Measurements from ENCODE around the gene MKNK1.

The MKNK1 gene

DNA sequence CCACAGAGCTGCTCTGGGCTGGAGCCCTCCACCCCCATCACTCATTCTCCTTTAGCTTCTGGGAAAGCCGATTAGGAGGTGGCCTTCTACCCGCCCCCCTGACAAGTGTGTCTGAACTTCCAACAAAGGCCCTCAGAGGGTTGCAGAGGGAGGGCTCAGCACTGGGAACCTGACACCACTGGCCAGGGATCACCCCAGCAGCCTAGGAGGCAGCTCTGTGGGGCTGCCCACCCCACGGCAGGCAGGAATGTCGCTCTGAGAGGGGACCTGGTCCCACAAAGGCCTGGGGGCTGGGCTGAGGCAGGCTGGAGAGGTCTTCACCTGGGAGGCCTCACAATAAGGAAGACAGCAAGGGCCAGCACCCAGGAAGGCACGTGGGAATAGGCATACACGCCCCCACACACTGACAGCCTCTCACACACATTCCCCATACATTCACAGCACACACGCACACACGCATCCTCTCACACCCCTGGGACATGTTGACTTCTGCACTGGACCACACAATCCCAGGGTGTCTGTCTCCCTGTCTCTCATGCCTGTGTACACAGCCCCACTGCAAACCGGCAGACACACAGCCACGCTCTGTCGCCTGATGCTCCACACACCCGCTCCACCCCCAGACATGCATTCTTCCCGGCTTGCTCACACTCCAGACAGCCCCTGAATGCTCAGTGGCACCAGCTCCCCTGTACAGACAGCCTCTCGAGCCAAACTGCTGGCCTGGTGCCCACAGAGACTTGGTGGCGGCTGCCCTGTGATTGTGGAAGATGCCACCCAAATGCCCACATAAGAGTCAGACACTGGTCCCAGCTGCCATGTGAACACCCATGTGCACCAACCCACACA, 83.8 kb downstream of the MKNK1 start:
- DNase-seq = no peak

DNA sequence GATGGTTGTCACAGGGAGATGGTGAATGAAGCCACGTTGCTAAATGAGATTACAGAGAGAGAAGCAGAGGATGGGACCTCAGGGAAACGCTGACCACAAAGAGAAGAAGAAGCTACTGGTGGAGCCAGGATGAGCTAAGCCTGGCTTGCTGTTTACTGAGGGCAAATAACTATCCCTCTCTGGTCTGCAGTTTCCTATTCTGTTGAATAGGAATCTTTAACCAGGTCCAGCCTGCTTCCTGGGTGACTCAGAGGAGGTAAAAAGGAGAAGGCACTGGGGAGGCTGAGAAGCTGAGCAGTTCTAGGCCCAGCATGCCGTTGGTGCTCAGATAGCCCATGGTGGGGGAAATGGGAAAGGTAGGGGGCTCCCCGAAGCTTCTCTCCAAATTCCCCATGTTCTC, 84.9 kb downstream of the MKNK1 start:
- DNase-seq = no peak

DNA sequence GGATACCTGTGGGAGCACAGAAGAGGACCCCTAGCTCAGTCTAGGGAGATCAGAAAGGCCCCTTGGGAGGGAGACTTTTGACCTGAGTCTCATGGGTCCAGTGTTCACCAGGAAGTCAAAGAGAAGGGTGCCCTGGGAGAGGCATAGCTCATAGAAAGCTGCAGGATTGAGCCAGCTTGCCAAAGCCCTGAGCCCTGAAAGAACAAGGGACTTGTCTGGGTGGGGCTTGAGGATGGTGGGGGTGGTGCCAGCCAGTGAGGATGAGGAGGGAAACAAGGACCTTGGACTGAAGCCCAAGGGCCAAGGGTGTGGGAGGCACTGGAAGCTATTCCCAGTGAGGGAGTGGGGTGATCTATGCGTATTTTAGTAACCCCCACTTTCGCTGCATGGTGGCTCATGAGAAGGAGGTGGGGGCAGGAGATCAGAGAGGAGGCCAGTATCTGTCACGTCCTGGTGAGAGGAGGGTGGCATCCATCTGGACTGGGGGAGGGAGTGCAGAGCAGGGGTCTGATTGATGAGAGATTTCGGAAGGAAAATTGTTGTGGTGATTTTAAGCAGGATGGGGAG, 86.1 kb downstream of the MKNK1 start:
- DNase-seq = no peak

DNA sequence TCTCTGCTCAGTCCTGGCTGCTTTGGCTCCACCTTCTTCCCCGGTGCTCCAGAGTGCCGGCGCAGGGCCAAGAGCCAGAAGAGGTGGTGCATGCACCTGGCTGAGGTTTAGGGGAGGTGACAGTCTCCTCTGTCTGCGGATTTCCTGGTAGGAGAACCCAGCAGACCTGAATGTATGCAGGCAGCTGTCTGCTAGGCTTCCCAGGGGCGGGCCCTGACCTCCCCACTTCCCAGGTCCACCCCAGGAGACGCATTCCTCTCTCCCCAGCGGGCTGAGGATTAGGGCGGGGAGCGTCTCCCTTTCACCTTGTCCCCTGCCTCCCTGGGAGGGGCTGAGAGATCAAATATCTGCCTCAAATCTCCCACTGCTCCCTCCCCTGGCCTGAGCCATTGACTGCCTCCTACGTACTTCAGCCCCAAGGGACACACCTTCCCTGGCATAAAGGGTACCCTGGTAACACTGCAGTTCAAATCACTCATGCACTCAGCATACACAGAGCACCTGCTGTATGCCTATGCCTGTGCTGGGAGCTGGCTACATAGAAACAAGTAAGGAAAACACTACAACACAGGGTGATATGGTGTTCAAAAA, 87.0 kb downstream of the MKNK1 start:
- no peak for DNase-seq

DNA sequence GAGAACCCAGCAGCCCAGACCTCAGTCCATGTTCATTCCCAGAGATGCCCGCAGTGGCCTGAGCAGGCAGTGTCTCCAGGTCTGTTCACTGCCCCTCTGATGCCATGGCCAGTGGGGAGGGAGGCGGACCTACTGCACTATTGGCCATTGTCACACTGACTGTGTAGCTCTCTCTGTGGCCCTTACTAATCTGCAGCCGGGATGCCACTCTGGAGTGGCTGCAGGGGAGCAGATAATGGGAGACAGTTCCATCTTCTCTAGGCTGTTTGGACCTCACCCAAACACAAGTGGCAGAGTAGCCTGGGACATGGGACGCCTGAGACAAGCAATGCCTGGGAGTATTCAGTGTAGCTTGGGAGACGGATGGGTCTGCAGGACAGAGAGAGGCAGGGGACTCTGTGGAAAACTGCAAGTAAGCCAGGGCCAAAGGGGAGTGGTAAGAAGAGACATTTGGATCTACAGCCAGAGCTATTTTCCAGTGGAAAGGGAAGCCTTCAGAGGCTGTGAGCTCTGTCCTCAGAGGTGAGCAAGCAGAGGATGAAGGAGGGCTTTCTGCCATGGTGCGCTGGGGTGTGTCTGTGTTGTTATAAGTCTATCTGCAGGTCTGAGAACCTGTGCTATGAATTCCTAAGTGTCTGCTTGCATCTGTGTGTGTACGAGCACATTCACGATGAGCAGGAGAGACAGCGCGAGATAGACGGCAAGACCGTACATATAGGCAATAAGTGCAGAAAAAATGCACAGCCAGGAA, 87.7 kb downstream of the MKNK1 start:
- no peak for DNase-seq

DNA sequence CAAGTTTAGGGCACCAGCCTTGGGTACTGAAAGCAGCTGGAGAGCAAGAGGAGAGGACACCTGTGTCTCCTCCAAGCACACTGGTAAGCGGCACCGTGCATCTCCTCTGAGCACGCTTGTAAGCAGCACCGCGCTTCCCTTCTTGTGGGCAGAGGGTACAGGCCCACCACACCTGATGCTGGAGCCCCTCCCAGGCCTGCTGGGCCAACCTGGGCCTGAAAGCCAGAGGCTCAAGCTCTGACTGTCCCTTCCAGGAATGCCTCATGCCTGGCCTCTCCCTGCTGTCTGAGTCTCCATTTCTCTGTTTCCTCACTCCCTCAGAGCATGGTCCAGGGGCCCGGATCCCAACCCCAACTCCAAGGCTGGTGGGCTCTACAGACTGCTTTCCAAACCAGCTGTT, 88.5 kb downstream of the MKNK1 start:
- no peak for DNase-seq

DNA sequence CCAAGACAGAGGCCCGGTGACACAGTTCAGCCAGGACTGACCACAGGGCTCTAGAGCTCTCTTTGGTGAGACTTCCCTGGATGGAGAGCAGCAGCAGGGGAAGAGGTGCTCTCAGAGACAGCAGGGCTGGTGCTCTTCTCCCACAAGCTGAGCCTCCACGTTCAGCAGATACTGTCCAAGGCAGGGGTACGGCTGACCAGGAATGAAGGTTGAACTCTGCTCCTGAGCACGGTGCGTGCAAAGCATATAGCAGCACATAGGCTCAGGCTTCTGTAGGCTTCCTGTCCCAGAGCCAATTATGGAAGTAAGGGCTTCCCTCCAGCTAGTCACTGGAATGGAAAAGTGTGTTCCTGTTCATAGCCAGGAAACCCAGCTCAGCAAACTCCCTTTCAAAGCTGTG, 90.5 kb downstream of the MKNK1 start:
- no peak for DNase-seq

DNA sequence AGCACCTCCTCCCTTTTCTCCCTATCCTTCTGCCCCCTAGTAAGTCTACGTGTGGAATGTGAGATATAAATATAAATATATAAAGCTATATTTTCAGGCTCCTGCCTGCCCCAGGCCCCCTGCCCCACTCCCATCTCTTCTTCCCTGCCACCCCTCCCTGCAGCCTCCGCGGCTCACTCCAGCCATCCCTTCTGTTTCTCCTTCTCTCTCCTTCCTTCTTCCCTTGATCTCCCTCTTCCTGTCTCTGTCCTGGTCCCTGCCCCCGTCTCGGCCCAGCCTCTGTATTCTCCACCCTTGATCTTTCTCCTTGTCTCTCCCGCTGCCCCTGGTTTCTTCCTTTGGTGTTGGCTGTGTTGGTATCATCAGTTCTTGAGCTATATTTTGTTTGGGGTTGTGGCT, 91.3 kb downstream of the MKNK1 start:
- no peak for DNase-seq

DNA sequence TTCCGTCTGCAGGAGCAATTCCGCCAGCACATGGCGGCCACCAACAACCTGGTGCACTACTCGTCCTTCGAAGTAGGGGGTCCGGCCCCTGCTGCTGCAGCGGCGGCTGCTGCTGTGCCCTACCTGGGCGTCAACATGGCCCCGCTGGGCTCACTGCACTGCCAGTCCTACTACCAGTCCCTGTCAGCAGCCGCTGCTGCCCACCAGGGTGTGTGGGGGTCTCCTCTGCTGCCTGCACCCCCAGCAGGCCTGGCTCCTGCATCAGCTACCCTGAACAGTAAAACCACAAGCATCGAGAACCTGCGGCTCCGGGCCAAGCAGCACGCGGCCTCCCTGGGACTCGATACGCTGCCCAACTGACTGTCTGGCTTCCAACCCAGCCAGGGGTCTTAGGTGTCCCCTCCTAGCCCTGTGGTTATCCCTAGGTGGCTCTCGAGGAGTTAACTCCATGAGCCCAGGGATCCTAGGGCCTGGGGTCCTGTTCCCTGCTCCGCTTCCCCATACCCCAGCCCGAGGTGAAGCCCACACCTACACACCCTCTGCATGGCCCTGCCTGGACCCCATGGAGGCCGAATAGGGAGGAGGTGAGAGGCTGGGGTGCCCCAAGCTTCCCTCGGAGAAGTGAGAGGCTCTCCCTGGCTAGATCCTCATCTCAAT, 91.8 kb downstream of the MKNK1 start:
- DNase-seq = no peak

DNA sequence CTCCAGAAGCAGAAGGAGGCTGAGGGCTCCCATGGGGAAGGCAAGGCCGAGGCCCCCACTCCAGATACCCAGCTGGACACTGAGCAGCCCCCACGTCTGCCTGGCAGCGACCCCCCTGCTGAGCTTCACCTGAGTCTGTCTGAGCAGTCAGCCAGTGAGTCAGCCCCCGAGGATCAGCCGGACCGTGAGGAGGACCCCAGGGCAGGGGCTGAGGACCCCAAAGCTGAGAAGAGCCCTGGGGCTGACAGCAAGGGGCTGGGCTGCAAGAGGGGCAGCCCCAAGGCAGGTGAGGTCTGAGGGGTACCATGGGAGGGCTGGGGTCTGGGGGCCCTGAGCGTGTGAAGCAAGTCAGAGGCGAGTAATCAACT, 93.1 kb downstream of the MKNK1 start:
- no peak for DNase-seq

DNA sequence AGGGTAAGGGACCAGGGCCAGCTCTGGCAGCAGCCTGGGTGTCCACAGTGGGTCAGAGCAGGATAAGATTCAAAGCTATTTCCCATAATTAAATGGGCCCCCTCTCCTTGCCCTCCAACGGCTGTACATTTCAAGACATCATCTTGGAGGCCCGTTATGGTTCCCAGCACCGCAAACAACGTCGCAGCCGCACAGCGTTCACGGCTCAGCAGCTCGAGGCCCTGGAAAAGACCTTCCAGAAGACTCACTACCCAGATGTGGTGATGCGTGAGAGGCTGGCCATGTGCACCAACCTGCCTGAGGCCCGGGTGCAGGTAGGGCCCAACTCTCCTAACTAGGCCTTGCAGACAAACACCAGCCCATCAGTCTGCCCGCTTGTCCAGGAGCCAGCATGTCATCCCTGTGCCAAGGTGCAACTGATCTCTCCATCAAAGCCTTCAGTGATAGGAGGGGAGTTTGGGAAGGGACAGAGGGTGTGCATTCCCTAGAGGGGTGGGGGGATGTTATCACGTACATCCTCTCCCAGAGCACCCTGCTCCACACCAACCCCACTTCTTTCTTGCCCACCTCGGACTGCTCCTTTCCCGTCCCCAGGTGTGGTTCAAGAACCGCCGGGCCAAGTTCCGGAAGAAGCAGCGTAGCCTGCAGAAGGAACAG, 93.6 kb downstream of the MKNK1 start:
- no peak for DNase-seq

DNA sequence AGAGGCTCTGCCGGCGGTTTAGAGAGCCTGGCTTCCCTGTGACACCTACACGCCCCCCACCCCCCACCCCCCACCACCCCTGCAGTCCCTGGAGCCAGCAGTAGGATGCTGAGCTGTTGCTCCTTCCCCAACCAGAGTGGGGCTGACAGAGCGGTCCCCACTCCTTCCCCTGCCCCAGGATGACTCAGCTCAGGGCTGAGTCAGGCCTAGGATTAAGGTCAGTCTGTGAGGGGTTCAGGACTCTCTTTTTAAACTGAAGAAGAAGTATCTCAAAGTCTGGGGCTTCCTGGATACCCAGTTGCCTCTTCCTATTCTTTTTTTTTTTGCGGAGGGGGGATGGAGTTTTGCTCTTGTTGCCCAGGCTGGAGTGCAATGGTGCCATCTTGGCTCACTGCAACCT, 95.3 kb downstream of the MKNK1 start:
- no peak for DNase-seq
